ENCODE results near the gene COL6A2. TPM values are rescaled to one million over a fixed set of nuclear protein-coding genes. Genes with fewer than 3 reads are reported as not detected.

Gene COL6A2
- total and polyA plus RNA-seq, 8 donors = 15.2 to 135 (median 65.5) TPM

GRCh38 chr21:46112725-46113215 is 14.9 kb downstream of the COL6A2 start:
- 77 to 91% methylated on average over 20 of the region's 20 CpGs for WGBS, 2 donors
- peak in 3 of 6 donors; percentile 0 to 34 (median 8) for DNase-seq
- H3K4me3 ChIP-seq = no peak overlapping the region
- ATAC-seq = no peak
- no peaks in the 10 kb centered on the region for H3K9me3 ChIP-seq
- TF ChIP-seq CTCF (IDR thresholded peaks at IDR 0.05) = no peak
- H3K4me1 ChIP-seq = no peaks in the 10 kb centered on the region
- intact Hi-C loops (cut with DNase I) = no loop called here
- no peaks in the 10 kb centered on the region for H3K27me3 ChIP-seq
- H3K27ac ChIP-seq = no peak overlapping the region
- H3K36me3 ChIP-seq = no peaks in the 10 kb centered on the region
- no peak for FAIRE-seq

DNA sequence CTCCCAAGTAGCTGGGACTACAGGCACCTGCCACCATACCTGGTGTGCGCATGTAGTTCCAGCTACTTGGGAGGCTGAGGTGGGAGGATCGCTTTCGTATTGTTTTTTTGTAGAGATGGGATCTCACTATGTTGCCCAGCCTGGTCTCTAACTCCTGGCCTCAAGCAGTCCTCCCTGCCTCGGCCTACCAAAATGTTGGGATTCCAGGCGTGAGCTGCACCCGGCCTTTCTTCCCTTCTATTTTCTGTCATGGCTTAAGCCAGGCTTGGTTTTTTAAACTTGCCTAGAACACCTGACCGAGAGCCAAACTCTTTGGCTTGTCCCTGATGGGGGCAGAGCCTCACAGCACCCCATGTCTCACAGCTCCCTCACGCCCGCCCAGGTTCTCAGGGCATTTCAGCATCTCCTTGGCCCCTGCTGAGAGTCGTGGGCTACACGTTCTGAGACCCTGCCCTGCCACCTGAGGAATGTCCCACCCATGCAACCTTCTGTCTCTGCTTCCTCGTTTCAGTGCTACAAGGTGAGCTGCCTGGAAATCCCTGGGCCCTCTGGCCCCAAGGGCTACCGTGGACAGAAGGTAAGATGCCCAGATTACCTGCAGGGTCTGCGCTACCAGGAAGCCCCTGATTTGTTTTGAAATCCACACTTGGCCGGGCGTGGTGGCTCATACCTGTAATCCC is 15.7 kb downstream of the COL6A2 start:
- 76 to 87% methylated on average over 16 of the region's 16 CpGs for WGBS, 2 donors
- Histone ChIP-seq H3K9me3 (no peaks in the 10 kb centered on the region), H3K27me3 (no peaks in the 10 kb centered on the region), H3K36me3 (no peaks in the 10 kb centered on the region), H3K4me1 (no peaks in the 10 kb centered on the region), H3K27ac (no peak overlapping the region), H3K4me3 (no peak overlapping the region)
- intact Hi-C loops (cut with DNase I) = no loop called here
- DNase-seq (peak in 1 of 6 donors; percentile 10), FAIRE-seq (no peak), ATAC-seq (no peak)
- no peak for TF ChIP-seq CTCF (IDR thresholded peaks at IDR 0.05)

DNA sequence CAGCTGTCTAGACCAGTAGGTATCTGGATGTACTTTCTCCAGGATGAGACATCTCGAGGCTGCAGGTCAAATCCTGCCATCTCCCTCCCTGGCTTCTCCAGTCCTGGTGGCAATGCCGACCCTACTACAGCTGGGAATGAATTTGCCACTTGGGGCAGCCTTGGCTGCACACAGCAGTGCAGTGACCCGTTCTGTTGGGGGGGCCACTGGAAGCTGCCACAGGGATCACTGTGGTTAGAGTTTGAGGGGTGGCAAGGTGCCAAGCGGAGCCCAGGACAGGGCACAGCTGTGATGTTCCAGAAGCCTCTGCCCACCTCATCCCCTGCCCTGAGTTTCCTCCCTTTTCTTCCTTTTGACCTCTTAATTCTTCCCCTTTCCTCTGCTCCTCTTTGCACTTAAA is 17.1 kb downstream of the COL6A2 start:
- 55 to 83% methylated on average over 4 of the region's 4 CpGs for WGBS, 2 donors
- peak in 4 of 6 donors; percentile 10 to 41 (median 28) for DNase-seq
- Histone ChIP-seq H3K4me3 (no peak overlapping the region), H3K36me3 (no peaks in the 10 kb centered on the region), H3K27me3 (no peaks in the 10 kb centered on the region), H3K4me1 (no peaks in the 10 kb centered on the region), H3K9me3 (no peaks in the 10 kb centered on the region), H3K27ac (no peak overlapping the region)
- no peak for FAIRE-seq
- no peak for TF ChIP-seq CTCF (IDR thresholded peaks at IDR 0.05)
- no peak for ATAC-seq
- intact Hi-C loops (cut with DNase I) = no loop called here

GRCh38 chr21:46115441-46116188 is 17.7 kb downstream of the COL6A2 start:
- H3K4me3 ChIP-seq = no peak overlapping the region
- no peaks in the 10 kb centered on the region for H3K27me3 ChIP-seq
- DNase-seq (peak in 2 of 6 donors; percentile 4 to 35), FAIRE-seq (no peak), ATAC-seq (no peak)
- no peaks in the 10 kb centered on the region for H3K9me3 ChIP-seq
- no peaks in the 10 kb centered on the region for H3K4me1 ChIP-seq
- WGBS, 2 donors = 70 to 76% methylated on average over 15 to 17 of the region's 17 CpGs
- TF ChIP-seq CTCF (IDR thresholded peaks at IDR 0.05) = no peak
- no peaks in the 10 kb centered on the region for H3K36me3 ChIP-seq
- intact Hi-C loops (cut with DNase I) = no loop called here
- H3K27ac ChIP-seq = no peak overlapping the region
